ENCODE measurements around the gene GPR34. TPM values are rescaled to one million over a fixed set of nuclear protein-coding genes. Genes with fewer than 3 reads are reported as not detected.

Gene GPR34
- total RNA-seq, 2 donors from 2014 or later = 3.8 to 8.5 TPM

Other genes with a start within 250 kb of the GPR34 start
- not detected for gene NYX, start 241.6 kb upstream of the GPR34 start, total RNA-seq
- under 1 TPM in 1 of 2 donors, not detected in 1; 0.31 TPM for gene GPR82, start 35.2 kb downstream of the GPR34 start, total RNA-seq
- gene CASK, start 234.6 kb downstream of the GPR34 start, total RNA-seq = 10 to 100 TPM; 15.0 to 17.0 TPM

All from right atrium auricular region (tissue), 2 donors.